Mucosa of rectum (tissue), 2 donors: Measurements from ENCODE around the gene FAM193A.
"Not testable (repeated sequence)": the region's sequence is repeated elsewhere in the genome, so short reads cannot be mapped to it uniquely, and the experiment has no call there.

Source experiments
- H3K27ac ChIP-seq, 2 donors: one replicate each; pipeline ENCODE4 v1.7.0; 2013; ENCODE audit warnings: inconsistent platforms in 2 of 2, low read depth in 2 of 2, low read length in 2 of 2
- H3K27me3 ChIP-seq, 2 donors: one replicate each; pipeline ENCODE4 v1.7.0; 2013; ENCODE audit warnings: low read length in 2 of 2; ENCODE audit not compliant: control insufficient read depth in 2 of 2, insufficient read depth in 2 of 2
- H3K36me3 ChIP-seq, 2 donors: one replicate each; pipeline ENCODE4 v1.7.0; 2013; ENCODE audit warnings: low read length in 2 of 2; ENCODE audit not compliant: control insufficient read depth in 2 of 2, insufficient read depth in 2 of 2
- H3K4me1 ChIP-seq, 2 donors: one replicate each; pipeline ENCODE4 v1.7.0; 2013; ENCODE audit warnings: low read length in 2 of 2, mild to moderate bottlenecking in 1 of 2; ENCODE audit not compliant: control insufficient read depth in 2 of 2, insufficient read depth in 2 of 2
- H3K4me3 ChIP-seq, 2 donors: one replicate each; pipeline ENCODE4 v1.7.0; 2013; ENCODE audit warnings: low read length in 2 of 2
- H3K9ac ChIP-seq, 2 donors: one replicate each; pipeline ENCODE4 v1.7.0; 2013; ENCODE audit warnings: low read length in 2 of 2, low read depth in 1 of 2, mild to moderate bottlenecking in 1 of 2
- H3K9me3 ChIP-seq, 2 donors: one replicate each; pipeline ENCODE4 v1.7.0; 2013; ENCODE audit warnings: low read length in 2 of 2; ENCODE audit not compliant: control insufficient read depth in 2 of 2
- donor health status: healthy.
- donor health status: Normal muscosa, but diverticular disease.

Gene FAM193A

GRCh38 chr4:2728221-2728620, 191.8 kb downstream of the FAM193A start:
- H3K36me3 ChIP-seq, result peaks cover 22 to 26% of the 10 kb centered on the region in 2 donors
- no peak overlapping the region for H3K9ac ChIP-seq

GRCh38 chr4:2728806-2729532, 192.5 kb downstream of the FAM193A start:
- peaks cover 26 to 29% of the 10 kb centered on the region in 2 donors for H3K36me3 ChIP-seq

More at GRCh38 chr4:2728221-2728620, 191.8 kb downstream of the FAM193A start:
- H3K27ac ChIP-seq, result no peak overlapping the region
- H3K9me3 ChIP-seq, result no peaks in the 10 kb centered on the region
- no peaks in the 10 kb centered on the region for H3K4me1 ChIP-seq
- H3K4me3 ChIP-seq, result no peak overlapping the region
- H3K27me3 ChIP-seq, result no peaks in the 10 kb centered on the region

GRCh38 chr4:2729533-2729875, 193.1 kb downstream of the FAM193A start:
- H3K4me1 ChIP-seq, result no peaks in the 10 kb centered on the region
- no peaks in the 10 kb centered on the region for H3K27me3 ChIP-seq
- no peak overlapping the region for H3K9ac ChIP-seq
- no peak overlapping the region for H3K27ac ChIP-seq
- peaks cover 26 to 29% of the 10 kb centered on the region in 2 donors for H3K36me3 ChIP-seq
- H3K9me3 ChIP-seq, result no peaks in the 10 kb centered on the region
- H3K4me3 ChIP-seq, result no peak overlapping the region

More at GRCh38 chr4:2728806-2729532, 192.5 kb downstream of the FAM193A start:
- Histone ChIP-seq H3K27ac (no peak overlapping the region), H3K9ac (no peak overlapping the region), H3K27me3 (no peaks in the 10 kb centered on the region), H3K4me3 (no peak overlapping the region), H3K4me1 (no peaks in the 10 kb centered on the region), H3K9me3 (no peaks in the 10 kb centered on the region)

- no peaks in the 10 kb centered on the region for H3K4me1 ChIP-seq
- H3K9me3 ChIP-seq, result no peaks in the 10 kb centered on the region
- no peak overlapping the region for H3K4me3 ChIP-seq
- H3K27me3 ChIP-seq, result no peaks in the 10 kb centered on the region
- no peak overlapping the region for H3K27ac ChIP-seq
- peaks cover 26 to 29% of the 10 kb centered on the region in 2 donors for H3K36me3 ChIP-seq
- H3K9ac ChIP-seq, result no peak overlapping the region
Measured at GRCh38 chr4:2731907-2732317, 195.5 kb downstream of the FAM193A start.

- peaks cover 26 to 29% of the 10 kb centered on the region in 2 donors for H3K36me3 ChIP-seq
- H3K27ac ChIP-seq, result no peak overlapping the region
- no peaks in the 10 kb centered on the region for H3K4me1 ChIP-seq
- no peak overlapping the region for H3K9ac ChIP-seq
- H3K4me3 ChIP-seq, result no peak overlapping the region
- H3K9me3 ChIP-seq, result no peaks in the 10 kb centered on the region
- H3K27me3 ChIP-seq, result no peaks in the 10 kb centered on the region
Measured at GRCh38 chr4:2732526-2732925, 196.1 kb downstream of the FAM193A start.

GRCh38 chr4:2733001-2733843, 196.8 kb downstream of the FAM193A start:
- Histone ChIP-seq H3K4me3 (no peak overlapping the region), H3K27ac (no peak overlapping the region), H3K4me1 (no peaks in the 10 kb centered on the region), H3K9ac (no peak overlapping the region), H3K9me3 (no peaks in the 10 kb centered on the region), H3K36me3 (peaks cover 26 to 29% of the 10 kb centered on the region in 2 donors), H3K27me3 (no peaks in the 10 kb centered on the region)

- no peaks in the 10 kb centered on the region for H3K9me3 ChIP-seq
- no peaks in the 10 kb centered on the region for H3K4me1 ChIP-seq
- peaks cover 24 to 26% of the 10 kb centered on the region in 2 donors for H3K36me3 ChIP-seq
- no peaks in the 10 kb centered on the region for H3K27me3 ChIP-seq
- H3K9ac ChIP-seq, result no peak overlapping the region
- H3K4me3 ChIP-seq, result no peak overlapping the region
- H3K27ac ChIP-seq, result no peak overlapping the region
Measured at GRCh38 chr4:2733844-2734574, 197.6 kb downstream of the FAM193A start.

GRCh38 chr4:2734612-2735011, 198.2 kb downstream of the FAM193A start:
- no peaks in the 10 kb centered on the region for H3K27me3 ChIP-seq
- H3K4me1 ChIP-seq, result no peaks in the 10 kb centered on the region
- peaks cover 19 to 20% of the 10 kb centered on the region in 2 donors for H3K36me3 ChIP-seq
- no peak overlapping the region for H3K9ac ChIP-seq
- H3K27ac ChIP-seq, result no peak overlapping the region
- no peak overlapping the region for H3K4me3 ChIP-seq
- no peaks in the 10 kb centered on the region for H3K9me3 ChIP-seq

- Histone ChIP-seq H3K4me3 (no peak overlapping the region), H3K27ac (no peak overlapping the region), H3K4me1 (no peaks in the 10 kb centered on the region), H3K9me3 (no peaks in the 10 kb centered on the region), H3K27me3 (no peaks in the 10 kb centered on the region), H3K9ac (no peak overlapping the region), H3K36me3 (peaks cover 19 to 20% of the 10 kb centered on the region in 2 donors)
Measured at GRCh38 chr4:2735869-2736268, 199.4 kb downstream of the FAM193A start.

- H3K9me3 ChIP-seq, H3K27ac ChIP-seq, H3K9ac ChIP-seq, H3K4me3 ChIP-seq, H3K27me3 ChIP-seq, H3K4me1 ChIP-seq: not testable (repeated sequence)
- peaks cover 20 to 25% of the 10 kb centered on the region in 2 donors for H3K36me3 ChIP-seq
Measured at GRCh38 chr4:2738296-2738695, 201.8 kb downstream of the FAM193A start.
